Measurements from ENCODE around the gene PTRH2. TPM values are rescaled to one million over a fixed set of nuclear protein-coding genes. Genes with fewer than 3 reads are reported as not detected.

The PTRH2 gene
- total RNA-seq, 1 experiment from 2014 or later = 59.6 TPM

DNA sequence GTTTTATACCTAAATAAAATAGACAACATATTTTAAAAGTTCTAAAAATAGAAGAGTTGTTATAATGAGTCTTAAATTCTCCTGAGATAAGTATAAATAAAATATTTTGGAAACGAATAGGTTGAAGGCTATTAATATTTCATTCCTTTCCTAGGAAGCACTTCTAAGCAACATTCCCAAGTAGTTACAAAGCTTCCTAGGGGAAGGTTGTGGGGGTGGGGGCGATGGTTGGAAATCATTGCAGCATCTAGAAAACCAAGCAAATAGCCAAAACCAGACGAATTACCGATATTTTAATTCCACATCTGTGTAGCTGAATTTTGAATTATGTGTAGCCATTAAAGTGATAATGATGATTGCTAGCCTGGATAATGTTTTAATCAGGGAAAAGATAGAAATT is 26.9 kb downstream of the PTRH2 start:
- intact Hi-C loops (cut with micrococcal nuclease) = no loop called here
- peaks cover 16% of the 10 kb centered on the region; the same call in 1 of the 2 replicates for H4K20me1 ChIP-seq (ENCODE audit: insufficient read depth)
- H3K27ac ChIP-seq (ENCODE audit: low read depth, low read length) = no peak overlapping the region
- ChIA-PET RAD21 (ENCODE audit: low non-redundant PET in 1 of 2, low total read pairs in 2 of 2, uncharacterized antibody in 2 of 2, unreplicated experiment in 2 of 2) (no interaction called here), POLR2A (no interaction called here), CTCF (no interaction called here)
- H3K9me2 ChIP-seq (ENCODE audit: insufficient read depth) = no peaks in the 10 kb centered on the region
- H3K27me3 ChIP-seq (ENCODE audit: insufficient read depth, low read length) = no peaks in the 10 kb centered on the region
- H3K9ac ChIP-seq (ENCODE audit: low read length) = no peak overlapping the region
- TF ChIP-seq JUND (IDR thresholded peaks at IDR 0.05) = no peak
- TF ChIP-seq CBX3 (IDR thresholded peaks at IDR 0.05; ENCODE audit: low read depth) = no peak
- TF ChIP-seq CTCF (IDR thresholded peaks at IDR 0.05 in 2 of 3, conservative IDR thresholded peaks at IDR 0.05 in 1 of 3; ENCODE audit: borderline replicate concordance in 1 of 3, insufficient read depth in 1 of 3, low read depth in 2 of 3, low read length in 2 of 3) = no peak
- DNase-seq (ENCODE audit: low read depth, low spot score) = no peak
- peaks cover 95 to 96% of the 10 kb centered on the region in 2 experiments for H3K36me3 ChIP-seq (ENCODE audit: control insufficient read depth in 1 of 2, insufficient read depth in 2 of 2, low read length in 2 of 2)
- H3K4me1 ChIP-seq (ENCODE audit: control insufficient read depth in 1 of 2, insufficient read depth in 2 of 2, low read length in 2 of 2) = no peaks in the 10 kb centered on the region
- H3K4me2 ChIP-seq (ENCODE audit: low read length) = no peak overlapping the region
- no peak overlapping the region for H2AFZ ChIP-seq (ENCODE audit: low read depth, low read length, poor library complexity, severe bottlenecking)
- H3K9me3 ChIP-seq (ENCODE audit: control insufficient read depth in 1 of 2, insufficient read depth in 1 of 2, low read depth in 1 of 2, low read length in 2 of 2) = no peaks in the 10 kb centered on the region
- H3K4me3 ChIP-seq (replicated peaks in 1 of 2; ENCODE audit: low read depth in 1 of 2, low read length in 2 of 2) = no peak overlapping the region
- ATAC-seq = no peak
- peaks cover 95% of the 10 kb centered on the region for H3K79me2 ChIP-seq (ENCODE audit: insufficient read depth, low read length)
- BruUV-seq (replicated peaks) = no TSS peak

GRCh38 chr17:59678918-59679317 is 28.3 kb downstream of the PTRH2 start:
- H3K36me3 ChIP-seq (ENCODE audit: control insufficient read depth in 1 of 2, insufficient read depth in 2 of 2, low read length in 2 of 2) = peaks cover 97 to 98% of the 10 kb centered on the region in 2 experiments
- ATAC-seq (no peak), DNase-seq (ENCODE audit: low read depth, low spot score) (no peak)
- no peak overlapping the region for H3K4me3 ChIP-seq (replicated peaks in 1 of 2; ENCODE audit: low read depth in 1 of 2, low read length in 2 of 2)
- ChIA-PET CTCF (no interaction called here), RAD21 (ENCODE audit: low non-redundant PET in 1 of 2, low total read pairs in 2 of 2, uncharacterized antibody in 2 of 2, unreplicated experiment in 2 of 2) (no interaction called here), POLR2A (no interaction called here)
- H3K9me2 ChIP-seq (ENCODE audit: insufficient read depth) = no peaks in the 10 kb centered on the region
- no peaks in the 10 kb centered on the region for H3K27me3 ChIP-seq (ENCODE audit: insufficient read depth, low read length)
- no peaks in the 10 kb centered on the region for H3K9me3 ChIP-seq (ENCODE audit: control insufficient read depth in 1 of 2, insufficient read depth in 1 of 2, low read depth in 1 of 2, low read length in 2 of 2)
- no peaks in the 10 kb centered on the region for H3K4me1 ChIP-seq (ENCODE audit: control insufficient read depth in 1 of 2, insufficient read depth in 2 of 2, low read length in 2 of 2)
- H3K27ac ChIP-seq (ENCODE audit: low read depth, low read length) = no peak overlapping the region
- intact Hi-C loops (cut with micrococcal nuclease) = no loop called here
- TF ChIP-seq, protein P1, sequence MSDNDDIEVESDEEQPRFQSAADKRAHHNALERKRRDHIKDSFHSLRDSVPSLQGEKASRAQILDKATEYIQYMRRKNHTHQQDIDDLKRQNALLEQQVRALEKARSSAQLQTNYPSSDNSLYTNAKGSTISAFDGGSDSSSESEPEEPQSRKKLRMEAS (IDR thresholded peaks at IDR 0.05) = no peak
- no peak for TF ChIP-seq ZFX (IDR thresholded peaks at IDR 0.05)
- TF ChIP-seq SIN3A (IDR thresholded peaks at IDR 0.05; ENCODE audit: low read depth) = no peak
- no peak for TF ChIP-seq POLR2AphosphoS5 (IDR thresholded peaks at IDR 0.05; ENCODE audit: low read depth, low read length)
- TF ChIP-seq ZNF274 (IDR thresholded peaks at IDR 0.05; ENCODE audit: low read depth, low read length) = no peak
- TF ChIP-seq JUND (IDR thresholded peaks at IDR 0.05) = no peak
- no peak overlapping the region for H3K9ac ChIP-seq (ENCODE audit: low read length)
- H4K20me1 ChIP-seq (ENCODE audit: insufficient read depth) = 0 out of 2 replicates have a peak, but pooled peaks cover 12% of the 10 kb centered on the region
- no peak overlapping the region for H3K4me2 ChIP-seq (ENCODE audit: low read length)
- no TSS peak for BruUV-seq (replicated peaks)
- peaks cover 96% of the 10 kb centered on the region for H3K79me2 ChIP-seq (ENCODE audit: insufficient read depth, low read length)
- no peak overlapping the region for H2AFZ ChIP-seq (ENCODE audit: low read depth, low read length, poor library complexity, severe bottlenecking)
